HepG2 (cell line): ENCODE data around the gene SHANK3. TPM values are rescaled to one million over a fixed set of nuclear protein-coding genes. Genes with fewer than 3 reads are reported as not detected.

Experiments
- ETV5 ChIP-seq: IDR thresholded peaks from 2 replicates; pipeline ENCODE4 v1.6.1; 2018; ENCODE audit warnings: missing biosample characterization, missing genetic modification reagents, inconsistent platforms, borderline replicate concordance
- GPBP1L1 ChIP-seq: sonication (generic); formaldehyde crosslinking; IDR thresholded peaks from 2 replicates; pipeline ENCODE4 v1.5.0; 2020; ENCODE audit warnings: mild to moderate bottlenecking, missing genetic modification reagents
- REST ChIP-seq, 2 experiments: IDR thresholded peaks; 2 replicates each; pipeline ENCODE4 v1.6.1; 2011 to 2012; ENCODE audit warnings: low read length in 2 of 2, borderline replicate concordance in 1 of 2, low read depth in 1 of 2, mild to moderate bottlenecking in 1 of 2, moderate library complexity in 1 of 2
- ZBTB8A ChIP-seq: sonication (generic); formaldehyde crosslinking; IDR thresholded peaks from 2 replicates; pipeline ENCODE4 v1.4.0; 2020; ENCODE audit warnings: mild to moderate bottlenecking, low read depth, missing genetic modification reagents, borderline replicate concordance
- ZNF275 ChIP-seq: sonication (generic); formaldehyde crosslinking; IDR thresholded peaks from 2 replicates; pipeline ENCODE4 v1.8.0; 2022; ENCODE audit warnings: missing genetic modification reagents, mild to moderate bottlenecking, inconsistent platforms, borderline replicate concordance
- ZNF562 ChIP-seq: sonication (generic); formaldehyde crosslinking; IDR thresholded peaks from 2 replicates; pipeline ENCODE4 v1.8.0; 2022; ENCODE audit warnings: missing genetic modification reagents, borderline replicate concordance
- ZNF678 ChIP-seq: sonication (generic); formaldehyde crosslinking; IDR thresholded peaks from 2 replicates; pipeline ENCODE4 v1.4.0; 2020; ENCODE audit warnings: mild to moderate bottlenecking, missing genetic modification reagents
- polyA plus RNA-seq, 8 experiments: library from polyadenylated mRNA; depleted of rRNA in 3 of 8; stranded (reverse) in 7 of 8; unstranded in 1 of 8; fragments of >200 nt; fragmentation: Illumina TruSeq in 4 of 8; extraction: Trizol in 4 of 8; gene quantifications; 2 replicates each; pipeline versions ENCODE4 v1.2.1 to v1.2.3, GENCODE V29; 2011 to 2016; ENCODE audit warnings: low read depth in 4 of 8, missing spikeins in 1 of 8, mixed read lengths in 1 of 8; ENCODE audit not compliant: insufficient read depth in 1 of 8
- total RNA-seq, 5 experiments: library from RNA; depleted of rRNA; stranded (reverse); fragments of >200 nt; fragmentation: Illumina TruSeq; extraction: Trizol; gene quantifications; 2 replicates each; pipeline ENCODE4 v1.2.3, GENCODE V29; 2016; ENCODE audit warnings: low read depth in 1 of 5

Gene SHANK3
- total and polyA plus RNA-seq, 2 of the 13 experiments (the other 11 are each of a cell fraction or from before 2014, with no cell fraction given): 2.9 to 4.6 TPM

GRCh38 chr22:50676180-50676636, 3.6 kb downstream of the SHANK3 start (continued):
- no peak for TF ChIP-seq GPBP1L1 (CRISPR knock-in tag)
- TF ChIP-seq ZBTB8A (CRISPR knock-in tag): no peak
- no peak for TF ChIP-seq ZNF562 (CRISPR knock-in tag)
- TF ChIP-seq ETV5 (CRISPR knock-in tag): no peak
- no peak for TF ChIP-seq REST (IDR thresholded peaks at IDR 0.05; ENCODE audit: borderline replicate concordance in 1 of 2, low read depth in 1 of 2, low read length in 2 of 2)
- no peak for TF ChIP-seq ZNF275
- no peak for TF ChIP-seq ZNF678 (CRISPR knock-in tag)
